ENCODE measurements around the gene CMTM8. TPM values are rescaled to one million over a fixed set of nuclear protein-coding genes. Genes with fewer than 3 reads are reported as not detected.

CMTM8 gene
- total and polyA plus RNA-seq, 2 of the 8 experiments (the other 6 are each of a cell fraction or from before 2014, with no cell fraction given), result 10.5 to 22.4 TPM

DNA sequence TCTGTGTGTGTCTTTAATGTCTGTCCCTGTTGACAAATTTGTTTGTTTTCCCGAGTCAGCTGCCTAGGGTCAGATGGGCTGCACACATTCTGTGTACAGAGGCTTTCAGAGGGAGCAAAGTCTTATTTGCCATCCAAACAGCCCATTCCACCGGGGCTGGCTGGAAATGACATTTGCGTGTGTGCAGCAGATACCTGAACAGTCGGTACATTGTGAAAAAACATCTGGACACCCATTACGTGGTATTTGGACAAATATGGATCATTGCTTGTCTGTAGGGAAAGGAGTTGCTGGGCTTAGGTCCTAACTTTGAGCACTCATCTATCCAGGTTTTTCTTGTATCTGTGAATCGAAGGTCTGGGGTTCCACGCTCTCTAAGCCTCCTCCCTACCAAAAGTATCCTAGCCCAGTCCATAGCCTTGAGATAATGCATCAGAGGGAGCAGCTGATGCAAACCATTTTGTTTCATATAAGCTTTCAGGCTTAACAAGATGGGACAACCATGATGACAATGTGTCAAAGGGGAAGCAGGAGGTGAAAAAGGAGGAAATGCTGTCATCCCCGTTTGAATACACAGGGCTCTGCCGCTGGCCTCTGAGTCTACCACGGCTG lies 22.2 kb upstream of the CMTM8 start (continued):
- TF ChIP-seq, protein P1, sequence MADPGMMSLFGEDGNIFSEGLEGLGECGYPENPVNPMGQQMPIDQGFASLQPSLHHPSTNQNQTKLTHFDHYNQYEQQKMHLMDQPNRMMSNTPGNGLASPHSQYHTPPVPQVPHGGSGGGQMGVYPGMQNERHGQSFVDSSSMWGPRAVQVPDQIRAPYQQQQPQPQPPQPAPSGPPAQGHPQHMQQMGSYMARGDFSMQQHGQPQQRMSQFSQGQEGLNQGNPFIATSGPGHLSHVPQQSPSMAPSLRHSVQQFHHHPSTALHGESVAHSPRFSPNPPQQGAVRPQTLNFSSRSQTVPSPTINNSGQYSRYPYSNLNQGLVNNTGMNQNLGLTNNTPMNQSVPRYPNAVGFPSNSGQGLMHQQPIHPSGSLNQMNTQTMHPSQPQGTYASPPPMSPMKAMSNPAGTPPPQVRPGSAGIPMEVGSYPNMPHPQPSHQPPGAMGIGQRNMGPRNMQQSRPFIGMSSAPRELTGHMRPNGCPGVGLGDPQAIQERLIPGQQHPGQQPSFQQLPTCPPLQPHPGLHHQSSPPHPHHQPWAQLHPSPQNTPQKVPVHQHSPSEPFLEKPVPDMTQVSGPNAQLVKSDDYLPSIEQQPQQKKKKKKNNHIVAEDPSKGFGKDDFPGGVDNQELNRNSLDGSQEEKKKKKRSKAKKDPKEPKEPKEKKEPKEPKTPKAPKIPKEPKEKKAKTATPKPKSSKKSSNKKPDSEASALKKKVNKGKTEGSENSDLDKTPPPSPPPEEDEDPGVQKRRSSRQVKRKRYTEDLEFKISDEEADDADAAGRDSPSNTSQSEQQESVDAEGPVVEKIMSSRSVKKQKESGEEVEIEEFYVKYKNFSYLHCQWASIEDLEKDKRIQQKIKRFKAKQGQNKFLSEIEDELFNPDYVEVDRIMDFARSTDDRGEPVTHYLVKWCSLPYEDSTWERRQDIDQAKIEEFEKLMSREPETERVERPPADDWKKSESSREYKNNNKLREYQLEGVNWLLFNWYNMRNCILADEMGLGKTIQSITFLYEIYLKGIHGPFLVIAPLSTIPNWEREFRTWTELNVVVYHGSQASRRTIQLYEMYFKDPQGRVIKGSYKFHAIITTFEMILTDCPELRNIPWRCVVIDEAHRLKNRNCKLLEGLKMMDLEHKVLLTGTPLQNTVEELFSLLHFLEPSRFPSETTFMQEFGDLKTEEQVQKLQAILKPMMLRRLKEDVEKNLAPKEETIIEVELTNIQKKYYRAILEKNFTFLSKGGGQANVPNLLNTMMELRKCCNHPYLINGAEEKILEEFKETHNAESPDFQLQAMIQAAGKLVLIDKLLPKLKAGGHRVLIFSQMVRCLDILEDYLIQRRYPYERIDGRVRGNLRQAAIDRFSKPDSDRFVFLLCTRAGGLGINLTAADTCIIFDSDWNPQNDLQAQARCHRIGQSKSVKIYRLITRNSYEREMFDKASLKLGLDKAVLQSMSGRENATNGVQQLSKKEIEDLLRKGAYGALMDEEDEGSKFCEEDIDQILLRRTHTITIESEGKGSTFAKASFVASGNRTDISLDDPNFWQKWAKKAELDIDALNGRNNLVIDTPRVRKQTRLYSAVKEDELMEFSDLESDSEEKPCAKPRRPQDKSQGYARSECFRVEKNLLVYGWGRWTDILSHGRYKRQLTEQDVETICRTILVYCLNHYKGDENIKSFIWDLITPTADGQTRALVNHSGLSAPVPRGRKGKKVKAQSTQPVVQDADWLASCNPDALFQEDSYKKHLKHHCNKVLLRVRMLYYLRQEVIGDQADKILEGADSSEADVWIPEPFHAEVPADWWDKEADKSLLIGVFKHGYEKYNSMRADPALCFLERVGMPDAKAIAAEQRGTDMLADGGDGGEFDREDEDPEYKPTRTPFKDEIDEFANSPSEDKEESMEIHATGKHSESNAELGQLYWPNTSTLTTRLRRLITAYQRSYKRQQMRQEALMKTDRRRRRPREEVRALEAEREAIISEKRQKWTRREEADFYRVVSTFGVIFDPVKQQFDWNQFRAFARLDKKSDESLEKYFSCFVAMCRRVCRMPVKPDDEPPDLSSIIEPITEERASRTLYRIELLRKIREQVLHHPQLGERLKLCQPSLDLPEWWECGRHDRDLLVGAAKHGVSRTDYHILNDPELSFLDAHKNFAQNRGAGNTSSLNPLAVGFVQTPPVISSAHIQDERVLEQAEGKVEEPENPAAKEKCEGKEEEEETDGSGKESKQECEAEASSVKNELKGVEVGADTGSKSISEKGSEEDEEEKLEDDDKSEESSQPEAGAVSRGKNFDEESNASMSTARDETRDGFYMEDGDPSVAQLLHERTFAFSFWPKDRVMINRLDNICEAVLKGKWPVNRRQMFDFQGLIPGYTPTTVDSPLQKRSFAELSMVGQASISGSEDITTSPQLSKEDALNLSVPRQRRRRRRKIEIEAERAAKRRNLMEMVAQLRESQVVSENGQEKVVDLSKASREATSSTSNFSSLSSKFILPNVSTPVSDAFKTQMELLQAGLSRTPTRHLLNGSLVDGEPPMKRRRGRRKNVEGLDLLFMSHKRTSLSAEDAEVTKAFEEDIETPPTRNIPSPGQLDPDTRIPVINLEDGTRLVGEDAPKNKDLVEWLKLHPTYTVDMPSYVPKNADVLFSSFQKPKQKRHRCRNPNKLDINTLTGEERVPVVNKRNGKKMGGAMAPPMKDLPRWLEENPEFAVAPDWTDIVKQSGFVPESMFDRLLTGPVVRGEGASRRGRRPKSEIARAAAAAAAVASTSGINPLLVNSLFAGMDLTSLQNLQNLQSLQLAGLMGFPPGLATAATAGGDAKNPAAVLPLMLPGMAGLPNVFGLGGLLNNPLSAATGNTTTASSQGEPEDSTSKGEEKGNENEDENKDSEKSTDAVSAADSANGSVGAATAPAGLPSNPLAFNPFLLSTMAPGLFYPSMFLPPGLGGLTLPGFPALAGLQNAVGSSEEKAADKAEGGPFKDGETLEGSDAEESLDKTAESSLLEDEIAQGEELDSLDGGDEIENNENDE (IDR thresholded peaks at IDR 0.05; ENCODE audit: insufficient replicate concordance, low read length), result no peak
- no peak for TF ChIP-seq PHF8 (conservative IDR thresholded peaks at IDR 0.05; ENCODE audit: low read depth, low read length)
- TF ChIP-seq TAF7 (optimal IDR thresholded peaks at IDR 0.05; ENCODE audit: borderline replicate concordance, low read depth, low read length), result no peak
- TF ChIP-seq RXRA (IDR thresholded peaks at IDR 0.05; ENCODE audit: insufficient read depth, low read depth, low read length), result no peak
- no peak for TF ChIP-seq KDM1A (IDR thresholded peaks at IDR 0.05; ENCODE audit: borderline replicate concordance, low read length)
- no peak for TF ChIP-seq CEBPB (IDR thresholded peaks at IDR 0.05; ENCODE audit: low read depth, low read length)
- TF ChIP-seq SP4 (IDR thresholded peaks at IDR 0.05; ENCODE audit: low read length), result no peak
- no peak for TF ChIP-seq HDAC2 (IDR thresholded peaks at IDR 0.05; ENCODE audit: borderline replicate concordance in 1 of 2, low read depth in 2 of 2, low read length in 2 of 2)
- no peak for TF ChIP-seq SIX5 (IDR thresholded peaks at IDR 0.05; ENCODE audit: low read depth, low read length)
- no peak for TF ChIP-seq TAF1 (IDR thresholded peaks at IDR 0.05; ENCODE audit: low read depth, low read length)
- TF ChIP-seq KDM4A (IDR thresholded peaks at IDR 0.05; ENCODE audit: low read depth, low read length, severe bottlenecking), result no peak
